Measurements from ENCODE around the gene TMC8.

- TF ChIP-seq CTCF (conservative IDR thresholded peaks at IDR 0.05 in 1 of 2, IDR thresholded peaks at IDR 0.05 in 1 of 2; ENCODE audit: low read depth in 1 of 2, low read length in 2 of 2) = no peak
- no peak for TF ChIP-seq EZH2 (IDR thresholded peaks at IDR 0.05; ENCODE audit: low read length, missing control alignments)
These were observed 22.4 kb upstream of the TMC8 start for GRCh38 chr17:78107976-78108725.

All from fibroblast of lung (primary cell).